GM19351 (cell line): ENCODE results near the gene HOXB4.
A peak's percentile ranks its signal among the peaks of the same experiment; 100 is the strongest.

Source experiments
- ATAC-seq: cut with Tn5 transposase; IDR thresholded peaks from one replicate; pipeline ENCODE4 v1.9.1; 2021; ENCODE audit warnings: mild to moderate bottlenecking, moderate library complexity; ENCODE audit not compliant: unreplicated experiment

Gene HOXB4

GRCh38 chr17:48590607-48591161 is 12.5 kb upstream of the HOXB4 start:
- no peak for ATAC-seq

- no peak for ATAC-seq
These were observed 11.9 kb upstream of the HOXB4 start, which contains the start of gene HOXB3 for GRCh38 chr17:48589831-48590606. Gene HOXB3, minus strand, starts transcription at chr17:48590241. Its CDS starts 37,767 bp downstream, at chr17:48552474.

GRCh38 chr17:48589060-48589830 is 11.1 kb upstream of the HOXB4 start:
- no peak for ATAC-seq

GRCh38 chr17:48588528-48588927 is 10.4 kb upstream of the HOXB4 start:
- no peak for ATAC-seq

- ATAC-seq: no peak
These were observed 9.9 kb upstream of the HOXB4 start for GRCh38 chr17:48588074-48588415.

- no peak for ATAC-seq
These were observed 9.3 kb upstream of the HOXB4 start for GRCh38 chr17:48587276-48588073.

- no peak for ATAC-seq
These were observed 8.5 kb upstream of the HOXB4 start for GRCh38 chr17:48586355-48587258.

GRCh38 chr17:48584223-48584741 is 6.1 kb upstream of the HOXB4 start:
- ATAC-seq: no peak

- no peak for ATAC-seq
These were observed 5.6 kb upstream of the HOXB4 start for GRCh38 chr17:48583708-48584222.

GRCh38 chr17:48582750-48583069 is 4.6 kb upstream of the HOXB4 start:
- no peak for ATAC-seq

GRCh38 chr17:48579760-48580554 is 1.8 kb upstream of the HOXB4 start:
- no peak for ATAC-seq

GRCh38 chr17:48579471-48579759 is 1.3 kb upstream of the HOXB4 start:
- no peak for ATAC-seq

- ATAC-seq: peak; percentile 39
These were observed 693 bp upstream of the HOXB4 start for GRCh38 chr17:48578616-48579470.

- no peak for ATAC-seq
These were observed 712 bp downstream of the HOXB4 start for GRCh38 chr17:48577330-48577945.

GRCh38 chr17:48576479-48577309 is 1.5 kb downstream of the HOXB4 start:
- no peak for ATAC-seq

GRCh38 chr17:48575673-48576478 is 2.3 kb downstream of the HOXB4 start:
- ATAC-seq: no peak
